Glutamatergic neuron (in vitro differentiated cells): ENCODE data around the gene IMMP1L. TPM values are rescaled to one million over a fixed set of nuclear protein-coding genes. Genes with fewer than 3 reads are reported as not detected.

ENCODE experiments used
- DNase-seq: peaks from one replicate; pipeline ENCODE4 v3.0.0; 2022
- H3K27ac Mint-ChIP-seq: one replicate; pipeline ENCODE4 v1.8.0; 2020; ENCODE audit warnings: mild to moderate bottlenecking, mixed read lengths, inconsistent platforms; ENCODE audit not compliant: unreplicated experiment
- H3K27me3 Mint-ChIP-seq: one replicate; pipeline ENCODE4 v1.8.0; 2020; ENCODE audit warnings: mild to moderate bottlenecking, moderate library complexity, mixed read lengths, inconsistent platforms; ENCODE audit not compliant: unreplicated experiment
- H3K36me3 Mint-ChIP-seq: one replicate; pipeline ENCODE4 v1.8.0; 2020; ENCODE audit warnings: mild to moderate bottlenecking, mixed read lengths, inconsistent platforms; ENCODE audit not compliant: unreplicated experiment
- H3K4me1 Mint-ChIP-seq: one replicate; pipeline ENCODE4 v1.8.0; 2020; ENCODE audit warnings: mild to moderate bottlenecking, low read depth, mixed read lengths, inconsistent platforms; ENCODE audit not compliant: unreplicated experiment
- H3K4me3 Mint-ChIP-seq: one replicate; pipeline ENCODE4 v1.8.0; 2020; ENCODE audit warnings: mild to moderate bottlenecking, mixed read lengths, inconsistent platforms; ENCODE audit not compliant: unreplicated experiment
- H3K9me3 Mint-ChIP-seq: one replicate; pipeline ENCODE4 v1.8.0; 2020; ENCODE audit warnings: mild to moderate bottlenecking, moderate library complexity, mixed read lengths, inconsistent platforms; ENCODE audit not compliant: unreplicated experiment
- CTCF ChIP-seq: fragments of 200-600 bp; sonication (generic); IDR thresholded peaks from one replicate; pipeline ENCODE4 v1.5.0; 2021; ENCODE audit not compliant: partially characterized antibody, unreplicated experiment
- total RNA-seq: library from RNA; stranded (reverse); fragmentation: NEBNext Ultra II Directional; extraction: Animal tissue kit (Norgen Biotek cat#: 25700); gene quantifications from one replicate; pipeline ENCODE4 v1.2.1, GENCODE V29; 2021; ENCODE audit not compliant: unreplicated experiment

IMMP1L gene
- total RNA-seq, 1 donor from 2014 or later = 34.3 TPM

DNA sequence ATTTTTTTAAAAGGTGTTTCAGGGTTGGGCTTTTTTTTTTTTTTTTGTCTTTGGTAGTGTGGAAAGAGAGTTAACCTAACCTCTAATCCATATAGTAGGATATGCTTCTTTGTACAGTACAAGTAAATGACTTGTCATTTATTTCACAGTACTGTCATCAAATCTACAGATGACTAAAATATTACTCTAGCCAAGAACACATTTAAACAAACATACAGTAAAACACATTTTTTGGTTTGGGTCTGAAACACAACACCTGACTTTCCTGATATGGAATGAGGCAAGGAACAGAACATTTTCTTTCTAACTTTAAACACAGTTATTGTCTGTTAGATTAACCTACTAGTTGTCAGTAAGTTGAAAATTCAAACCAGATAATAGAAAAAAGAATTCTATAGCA lies 68.1 kb downstream of the IMMP1L start:
- no peak overlapping the region for H3K4me3 Mint-ChIP-seq
- H3K36me3 Mint-ChIP-seq = no peaks in the 10 kb centered on the region

DNA sequence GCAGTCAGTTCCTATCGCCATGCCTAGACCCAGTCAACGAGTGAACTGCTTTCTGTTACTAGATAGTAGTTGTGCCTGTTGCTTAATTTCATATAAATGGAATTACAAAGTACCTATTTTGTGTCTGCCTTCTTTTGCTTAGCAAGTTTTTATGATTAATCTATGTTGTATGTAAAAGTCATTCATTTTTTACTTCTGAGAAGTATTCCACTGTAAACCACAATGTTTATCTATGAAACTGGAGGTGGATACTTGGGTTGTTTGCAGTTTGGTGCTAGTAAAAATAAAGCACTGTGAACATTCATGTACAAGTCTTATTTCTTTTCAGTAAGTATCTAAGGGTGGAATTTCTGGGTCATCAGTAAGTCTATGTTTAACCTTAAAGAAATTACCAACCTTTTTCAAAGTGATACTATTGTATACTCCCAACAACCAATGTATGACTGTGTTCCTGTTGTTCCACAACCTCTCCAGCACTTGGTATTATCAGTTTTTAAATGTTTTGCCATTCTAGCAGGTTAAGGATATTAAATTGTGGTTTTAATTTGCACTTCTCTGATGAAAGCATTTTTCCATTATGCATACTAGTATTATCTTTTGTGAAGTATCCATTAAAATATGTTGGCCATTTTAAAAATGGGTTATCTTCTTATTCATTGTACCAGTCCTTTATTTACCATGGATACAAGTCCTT lies 71.5 kb downstream of the IMMP1L start:
- Mint-ChIP-seq H3K9me3 (no peaks in the 10 kb centered on the region), H3K27ac (no peak overlapping the region), H3K4me3 (no peak overlapping the region), H3K4me1 (no peaks in the 10 kb centered on the region), H3K36me3 (no peaks in the 10 kb centered on the region), H3K27me3 (no peaks in the 10 kb centered on the region)
- DNase-seq = no peak
- no peak for TF ChIP-seq CTCF

More for the DNA sequence above, 68.1 kb downstream of the IMMP1L start:
- H3K27me3 Mint-ChIP-seq = no peaks in the 10 kb centered on the region
- H3K4me1 Mint-ChIP-seq = no peaks in the 10 kb centered on the region
- peaks cover 1% of the 10 kb centered on the region for H3K9me3 Mint-ChIP-seq
- DNase-seq = no peak
- no peak overlapping the region for H3K27ac Mint-ChIP-seq
- TF ChIP-seq CTCF = no peak

DNA sequence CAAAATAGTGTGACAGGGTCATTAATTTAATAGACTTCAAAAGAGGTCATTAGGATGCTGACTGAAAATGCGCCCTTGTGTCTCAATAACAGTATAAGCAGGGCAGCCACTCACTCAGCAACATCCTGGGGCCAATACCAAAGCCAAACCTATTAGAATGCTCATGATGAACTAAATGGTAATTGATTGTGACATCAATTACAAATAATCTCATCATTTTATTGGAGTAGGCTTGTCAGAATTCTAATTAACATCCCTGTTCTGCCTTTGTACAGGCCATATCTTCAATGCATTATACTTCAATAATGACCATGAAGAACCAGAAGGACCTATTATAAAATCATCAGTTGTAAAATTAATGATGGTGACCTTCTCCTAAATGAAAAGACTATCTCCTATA lies 75.6 kb downstream of the IMMP1L start:
- no peaks in the 10 kb centered on the region for H3K27me3 Mint-ChIP-seq
- TF ChIP-seq CTCF = no peak
- DNase-seq = no peak
- H3K36me3 Mint-ChIP-seq = no peaks in the 10 kb centered on the region
- H3K27ac Mint-ChIP-seq = no peak overlapping the region
- H3K4me1 Mint-ChIP-seq = no peaks in the 10 kb centered on the region
- no peaks in the 10 kb centered on the region for H3K9me3 Mint-ChIP-seq
- no peak overlapping the region for H3K4me3 Mint-ChIP-seq

DNA sequence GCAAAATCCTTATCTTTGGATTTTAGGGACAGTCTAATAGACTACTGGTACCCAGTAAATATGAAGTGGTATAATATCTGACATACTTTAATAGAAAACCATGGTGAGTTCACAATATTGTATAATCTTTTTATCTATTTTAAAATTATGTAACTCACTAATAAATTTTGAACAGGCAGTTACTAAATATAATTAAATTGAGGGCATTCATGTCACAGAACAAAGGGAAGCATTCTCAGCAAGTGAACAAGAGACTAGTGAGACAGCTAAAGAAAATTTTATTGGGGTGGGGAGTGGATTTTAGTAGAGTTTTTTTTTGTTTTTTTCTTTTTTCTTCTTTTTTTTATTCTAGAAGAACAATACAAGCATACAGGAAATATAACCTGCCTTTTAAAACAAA lies 84.8 kb downstream of the IMMP1L start:
- H3K4me1 Mint-ChIP-seq = peaks cover 2% of the 10 kb centered on the region

GRCh38 chr11:31422703-31423102 lies 86.7 kb downstream of the IMMP1L start:
- Mint-ChIP-seq H3K9me3 (no peaks in the 10 kb centered on the region), H3K27ac (no peak overlapping the region), H3K36me3 (no peaks in the 10 kb centered on the region), H3K4me3 (no peak overlapping the region), H3K27me3 (no peaks in the 10 kb centered on the region), H3K4me1 (peaks cover 2% of the 10 kb centered on the region)
- TF ChIP-seq CTCF = no peak
- DNase-seq = no peak

More for the DNA sequence above, 84.8 kb downstream of the IMMP1L start:
- no peak for DNase-seq
- H3K27ac Mint-ChIP-seq = no peak overlapping the region
- H3K9me3 Mint-ChIP-seq = no peaks in the 10 kb centered on the region
- no peaks in the 10 kb centered on the region for H3K36me3 Mint-ChIP-seq
- H3K4me3 Mint-ChIP-seq = no peak overlapping the region
- no peaks in the 10 kb centered on the region for H3K27me3 Mint-ChIP-seq
- no peak for TF ChIP-seq CTCF
